Measurements from ENCODE around the gene PARPBP. TPM values are rescaled to one million over a fixed set of nuclear protein-coding genes. Genes with fewer than 3 reads are reported as not detected.

Gene PARPBP
- polyA plus RNA-seq, 1 of the 3 experiments (the other 2 are of a cell fraction), result 3.1 TPM

DNA sequence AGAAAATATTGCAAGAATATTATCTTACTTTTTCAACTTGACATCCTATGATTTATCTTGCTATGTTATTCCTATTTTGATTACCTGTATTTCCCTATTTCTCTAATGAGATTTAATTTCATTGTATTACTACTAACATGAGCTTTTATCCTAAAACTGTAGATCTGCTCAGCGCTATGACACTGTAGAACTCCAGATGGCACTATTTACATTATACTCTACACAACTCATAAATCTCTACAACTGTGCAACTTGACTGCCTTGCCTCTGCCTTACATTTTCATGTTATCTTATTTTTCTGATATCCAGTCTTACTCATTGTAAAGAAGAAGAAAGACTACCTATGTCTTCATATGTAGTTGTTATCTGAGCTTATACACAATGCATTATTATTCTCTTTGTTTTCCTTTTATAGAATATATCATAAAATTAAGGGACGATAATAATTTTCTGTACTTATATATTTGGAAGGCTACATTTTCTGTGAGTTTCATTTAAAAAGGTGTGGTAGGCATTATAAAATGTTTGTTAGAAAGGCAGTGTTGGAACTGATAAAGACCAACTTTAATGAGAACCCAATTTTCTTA is 24.2 kb upstream of the PARPBP start:
- H3K4me2 ChIP-seq, result no peak overlapping the region
- no peaks in the 10 kb centered on the region for H3K79me2 ChIP-seq (ENCODE audit: insufficient read depth)
- H3F3A ChIP-seq (replicated peaks; ENCODE audit: insufficient read depth), result no peaks in the 10 kb centered on the region
- H4K20me1 ChIP-seq (ENCODE audit: insufficient read depth), result no peaks in the 10 kb centered on the region
- H3K27me3 ChIP-seq (ENCODE audit: insufficient read depth), result no peaks in the 10 kb centered on the region
- DNase-seq, result peak; percentile 25
- H3K9me2 ChIP-seq, result no peaks in the 10 kb centered on the region
- H3K36me3 ChIP-seq (replicated peaks in 1 of 2; ENCODE audit: control insufficient read depth in 1 of 2, insufficient read depth in 2 of 2, low read length in 1 of 2), result peaks cover 48 to 58% of the 10 kb centered on the region in 2 experiments
- H3K4me1 ChIP-seq (ENCODE audit: control insufficient read depth in 1 of 2, insufficient read depth in 2 of 2, low read depth in 1 of 2, low read length in 1 of 2), result peaks cover 0 to 7% of the 10 kb centered on the region in 2 experiments; a peak in 2 of 4 replicates
- H3K9ac ChIP-seq, result no peak overlapping the region
- no peaks in the 10 kb centered on the region for H3K9me3 ChIP-seq
- 83% methylated on average over 2 of the region's 2 CpGs for WGBS (ENCODE audit: low lambda C conversion rate)
- TF ChIP-seq ZBTB33 (IDR thresholded peaks at IDR 0.05; ENCODE audit: borderline replicate concordance, low read depth), result no peak
- TF ChIP-seq RXRA (IDR thresholded peaks at IDR 0.05; ENCODE audit: borderline replicate concordance, low read depth), result no peak
- TF ChIP-seq RAD21 (IDR thresholded peaks at IDR 0.05; ENCODE audit: low read length), result peak; percentile 71
- TF ChIP-seq MEF2A (IDR thresholded peaks at IDR 0.05; ENCODE audit: borderline replicate concordance, low read depth), result no peak
- peak; percentile 65 for TF ChIP-seq SMC3 (IDR thresholded peaks at IDR 0.05; ENCODE audit: low read depth, low read length)
- TF ChIP-seq GATA2 (CRISPR knock-in tag; IDR thresholded peaks at IDR 0.05), result no peak
- TF ChIP-seq REST (IDR thresholded peaks at IDR 0.05; ENCODE audit: low read depth, low read length), result no peak
- TF ChIP-seq NRF1 (IDR thresholded peaks at IDR 0.05; ENCODE audit: low read depth, low read length), result no peak
- TF ChIP-seq, protein P1, sequence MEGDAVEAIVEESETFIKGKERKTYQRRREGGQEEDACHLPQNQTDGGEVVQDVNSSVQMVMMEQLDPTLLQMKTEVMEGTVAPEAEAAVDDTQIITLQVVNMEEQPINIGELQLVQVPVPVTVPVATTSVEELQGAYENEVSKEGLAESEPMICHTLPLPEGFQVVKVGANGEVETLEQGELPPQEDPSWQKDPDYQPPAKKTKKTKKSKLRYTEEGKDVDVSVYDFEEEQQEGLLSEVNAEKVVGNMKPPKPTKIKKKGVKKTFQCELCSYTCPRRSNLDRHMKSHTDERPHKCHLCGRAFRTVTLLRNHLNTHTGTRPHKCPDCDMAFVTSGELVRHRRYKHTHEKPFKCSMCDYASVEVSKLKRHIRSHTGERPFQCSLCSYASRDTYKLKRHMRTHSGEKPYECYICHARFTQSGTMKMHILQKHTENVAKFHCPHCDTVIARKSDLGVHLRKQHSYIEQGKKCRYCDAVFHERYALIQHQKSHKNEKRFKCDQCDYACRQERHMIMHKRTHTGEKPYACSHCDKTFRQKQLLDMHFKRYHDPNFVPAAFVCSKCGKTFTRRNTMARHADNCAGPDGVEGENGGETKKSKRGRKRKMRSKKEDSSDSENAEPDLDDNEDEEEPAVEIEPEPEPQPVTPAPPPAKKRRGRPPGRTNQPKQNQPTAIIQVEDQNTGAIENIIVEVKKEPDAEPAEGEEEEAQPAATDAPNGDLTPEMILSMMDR (IDR thresholded peaks at IDR 0.05), result peak; percentile 77
- TF ChIP-seq MAX (IDR thresholded peaks at IDR 0.05; ENCODE audit: low read depth), result no peak
- no peak for TF ChIP-seq YY1 (IDR thresholded peaks at IDR 0.05; ENCODE audit: low read depth)
- TF ChIP-seq, protein P2, sequence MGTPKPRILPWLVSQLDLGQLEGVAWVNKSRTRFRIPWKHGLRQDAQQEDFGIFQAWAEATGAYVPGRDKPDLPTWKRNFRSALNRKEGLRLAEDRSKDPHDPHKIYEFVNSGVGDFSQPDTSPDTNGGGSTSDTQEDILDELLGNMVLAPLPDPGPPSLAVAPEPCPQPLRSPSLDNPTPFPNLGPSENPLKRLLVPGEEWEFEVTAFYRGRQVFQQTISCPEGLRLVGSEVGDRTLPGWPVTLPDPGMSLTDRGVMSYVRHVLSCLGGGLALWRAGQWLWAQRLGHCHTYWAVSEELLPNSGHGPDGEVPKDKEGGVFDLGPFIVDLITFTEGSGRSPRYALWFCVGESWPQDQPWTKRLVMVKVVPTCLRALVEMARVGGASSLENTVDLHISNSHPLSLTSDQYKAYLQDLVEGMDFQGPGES (IDR thresholded peaks at IDR 0.05; ENCODE audit: low read depth, low read length), result no peak
- ChIA-PET POLR2A (no interaction called here), CTCF (interaction anchor here (0.6 to 2.3 kb wide), 19 partner anchors 9 to 716 kb away, joined by 3 to 8 read pairs (median 4); no protein-coding TSS in a partner anchor)
- H3K4me3 ChIP-seq (ENCODE audit: low read depth in 2 of 2, low read length in 1 of 2), result no peak overlapping the region
- H2AFZ ChIP-seq (ENCODE audit: low read depth), result no peak overlapping the region
- no peak overlapping the region for H3K27ac ChIP-seq (ENCODE audit: low read depth in 2 of 2, low read length in 1 of 2)

Data from SK-N-SH (cell line).